ENCODE measurements around the gene LRP8.

LRP8 gene

GRCh38 chr1:53321366-53321765 lies 6.5 kb downstream of the LRP8 start:
- DNase-seq: no peak

GRCh38 chr1:53320646-53321045 lies 7.2 kb downstream of the LRP8 start:
- DNase-seq: no peak

GRCh38 chr1:53319296-53320101 lies 8.4 kb downstream of the LRP8 start:
- DNase-seq: no peak

GRCh38 chr1:53317646-53318539 lies 10.0 kb downstream of the LRP8 start:
- no peak for DNase-seq

- no peak for DNase-seq
Measured at GRCh38 chr1:53316766-53317581, 10.9 kb downstream of the LRP8 start.

GRCh38 chr1:53316424-53316765 lies 11.5 kb downstream of the LRP8 start:
- no peak for DNase-seq

- DNase-seq: no peak
Measured at GRCh38 chr1:53315456-53316423, 12.1 kb downstream of the LRP8 start.

GRCh38 chr1:53315046-53315445 lies 12.8 kb downstream of the LRP8 start:
- DNase-seq: no peak

GRCh38 chr1:53314606-53315005 lies 13.3 kb downstream of the LRP8 start:
- DNase-seq: no peak

- no peak for DNase-seq
Measured at GRCh38 chr1:53314096-53314495, 13.8 kb downstream of the LRP8 start.

- DNase-seq: no peak
Measured at GRCh38 chr1:53313556-53313955, 14.3 kb downstream of the LRP8 start.

GRCh38 chr1:53311702-53312305 lies 16.1 kb downstream of the LRP8 start:
- DNase-seq: no peak

GRCh38 chr1:53310847-53311681 lies 16.8 kb downstream of the LRP8 start:
- DNase-seq: no peak

- DNase-seq: no peak
Measured at GRCh38 chr1:53309802-53310201, 18.1 kb downstream of the LRP8 start.

GRCh38 chr1:53308506-53308905 lies 19.4 kb downstream of the LRP8 start:
- DNase-seq: no peak

GRCh38 chr1:53307037-53307436 lies 20.8 kb downstream of the LRP8 start:
- DNase-seq: no peak

- no peak for DNase-seq
Measured at GRCh38 chr1:53306168-53306567, 21.7 kb downstream of the LRP8 start.

GRCh38 chr1:53305650-53306049 lies 22.2 kb downstream of the LRP8 start:
- DNase-seq: no peak

GRCh38 chr1:53304527-53304926 lies 23.3 kb downstream of the LRP8 start:
- no peak for DNase-seq

GRCh38 chr1:53303726-53304515 lies 23.9 kb downstream of the LRP8 start:
- DNase-seq: no peak

Measured in stimulated activated CD4-positive, alpha-beta T cell treated with anti-CD3 and anti-CD28 coated beads, Interleukin-4, amount 100 ng/mL, for 24 hours (primary cell).